Vagina (tissue), 2 donors: Measurements from ENCODE around the gene GSTM4.

Experiments used
- CTCF ChIP-seq, 3 experiments: fragments of 450-650 bp in 2 of 3; fragments of 200-600 bp in 1 of 3; sonication (generic) in 1 of 3; IDR thresholded peaks; one replicate each; pipeline ENCODE4 v1.5.1; 2017 to 2019; ENCODE audit warnings: antibody characterized with exemption in 3 of 3, mild to moderate bottlenecking in 2 of 3, moderate library complexity in 2 of 3
- POLR2A ChIP-seq, 2 donors: fragments of 450-650 bp; IDR thresholded peaks; one replicate each; pipeline ENCODE4 v1.6.1; 2017; ENCODE audit warnings: antibody characterized with exemption in 2 of 2, mild to moderate bottlenecking in 2 of 2, moderate library complexity in 2 of 2
- POLR2AphosphoS5 ChIP-seq, 2 donors: sonication (generic); formaldehyde crosslinking; IDR thresholded peaks; one replicate each; pipeline ENCODE4 v1.9.0; 2017; ENCODE audit warnings: antibody characterized with exemption in 2 of 2, mild to moderate bottlenecking in 2 of 2, low read depth in 1 of 2; ENCODE audit not compliant: insufficient read depth in 1 of 2

- TF ChIP-seq CTCF (IDR thresholded peaks at IDR 0.05) (peak in 2 of 3 experiments; percentile 31 to 55), POLR2A (IDR thresholded peaks at IDR 0.05) (no peak), POLR2AphosphoS5 (IDR thresholded peaks at IDR 0.05; ENCODE audit: insufficient read depth in 1 of 2, low read depth in 1 of 2) (no peak)
Observed at GRCh38 chr1:109649491-109649914, 6.4 kb upstream of the GSTM4 start.
